GM21737 (cell line): ENCODE data around the gene BHLHE23.

ENCODE experiments used
- ATAC-seq: cut with Tn5 transposase; IDR thresholded peaks from one replicate; pipeline ENCODE4 v1.9.1; 2021; ENCODE audit warnings: mild to moderate bottlenecking, moderate library complexity; ENCODE audit not compliant: unreplicated experiment

BHLHE23 gene

DNA sequence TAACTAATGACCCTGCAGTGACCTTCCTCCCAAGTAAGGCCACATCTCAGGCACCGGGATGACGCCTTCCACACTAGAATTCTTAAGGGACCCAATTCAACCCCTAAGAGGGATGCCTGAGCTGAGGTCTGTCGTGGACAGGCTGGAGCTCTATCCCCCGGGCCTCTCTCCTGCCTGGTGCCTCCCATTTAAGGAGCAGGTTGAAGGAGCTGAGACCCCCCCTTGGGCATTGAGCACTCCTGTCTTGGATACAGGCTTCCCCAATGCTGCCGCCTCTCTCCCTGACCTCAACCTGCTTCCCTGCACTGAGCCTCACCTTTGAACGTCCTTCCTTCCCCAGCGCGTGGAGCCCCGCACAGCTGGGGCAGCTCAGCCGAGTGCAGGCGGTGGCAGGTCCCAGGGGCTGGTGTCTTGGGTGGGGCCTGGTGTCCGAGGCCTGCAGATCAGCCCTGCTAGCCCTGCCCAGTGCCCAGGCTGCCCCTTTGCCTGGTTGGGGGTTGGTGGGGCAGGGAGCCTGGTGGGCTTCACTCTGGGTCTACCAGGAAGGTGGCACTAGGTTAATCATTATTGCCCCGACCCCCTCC lies 19.9 kb upstream of the BHLHE23 start:
- ATAC-seq: no peak

DNA sequence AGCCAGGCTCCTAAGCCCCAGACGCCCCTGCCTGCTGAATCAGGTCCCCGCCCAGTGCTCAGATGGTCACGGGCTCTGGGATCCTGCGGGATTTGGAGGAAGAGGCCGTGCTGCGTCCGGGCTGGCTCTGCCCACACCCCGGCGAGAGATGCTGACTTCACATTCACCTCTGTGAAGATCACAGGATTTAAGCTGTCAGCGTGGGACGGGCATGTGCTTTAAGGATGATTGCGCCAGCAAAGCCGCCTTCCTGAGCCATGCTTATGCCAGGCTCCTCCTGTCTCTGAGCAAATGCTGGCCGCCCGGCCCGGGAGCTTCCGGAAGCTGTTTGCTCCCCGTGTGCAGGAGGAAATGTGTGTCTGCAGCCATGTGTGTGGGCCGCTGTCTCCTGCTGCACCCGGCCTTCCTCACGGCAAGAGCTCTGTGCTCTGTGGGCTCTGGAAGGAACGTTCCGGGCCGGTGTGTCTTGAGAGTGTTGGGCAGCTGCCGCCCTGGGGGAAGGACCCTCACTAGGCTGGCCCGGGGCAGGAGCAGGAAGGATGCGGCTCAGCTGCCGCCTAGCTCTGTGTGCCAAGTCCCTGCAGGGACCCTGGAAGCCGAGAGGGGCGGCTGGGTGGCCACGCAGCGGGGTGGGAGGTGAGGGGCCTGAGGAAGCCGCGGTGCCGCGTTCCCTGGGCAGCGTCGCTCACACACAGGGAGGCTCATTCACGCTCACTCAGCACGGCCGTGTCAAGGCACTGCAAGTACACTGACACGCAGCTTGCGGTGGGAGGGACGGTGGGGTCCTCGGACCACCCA lies 19.0 kb upstream of the BHLHE23 start:
- ATAC-seq: no peak

DNA sequence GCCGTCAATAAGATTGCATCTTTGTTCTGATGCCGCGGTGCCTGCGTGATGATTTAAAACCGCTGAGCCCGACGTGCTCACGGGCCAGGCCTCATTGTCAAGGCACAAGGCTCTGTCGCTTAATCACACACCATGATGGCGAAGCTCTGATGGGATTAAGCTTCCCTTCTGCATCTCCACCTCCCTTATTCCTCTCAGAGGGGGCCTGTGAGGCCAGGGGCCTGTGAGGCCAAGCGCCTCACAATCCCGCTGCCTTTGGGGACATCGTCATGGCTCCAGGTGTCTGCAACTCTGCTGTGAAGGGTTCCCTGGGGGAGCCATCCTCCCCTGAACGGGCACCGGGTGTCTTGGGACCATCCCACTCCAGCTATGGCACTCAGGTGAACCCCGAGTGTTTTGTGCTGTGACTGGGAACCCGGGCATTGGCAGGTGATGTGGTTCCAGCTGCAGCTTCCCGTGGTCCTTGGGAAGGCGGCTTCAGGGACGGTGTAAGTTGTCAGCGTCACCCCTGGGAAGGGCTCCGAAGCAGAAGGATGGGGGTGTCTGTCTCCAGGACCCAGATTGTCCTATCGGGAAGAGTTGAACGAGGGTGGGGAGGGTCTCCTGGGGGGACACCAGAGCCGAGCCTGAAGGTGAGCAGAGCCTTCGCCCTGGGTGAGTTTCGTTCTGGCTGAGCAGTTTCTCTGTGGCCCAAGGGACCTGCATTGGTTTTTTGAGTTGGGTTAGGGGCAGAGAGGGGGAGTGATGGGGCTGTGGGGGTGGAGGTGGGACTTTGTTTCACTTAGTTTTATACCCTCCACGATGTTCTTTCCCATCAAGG lies 18.0 kb upstream of the BHLHE23 start:
- ATAC-seq: no peak

DNA sequence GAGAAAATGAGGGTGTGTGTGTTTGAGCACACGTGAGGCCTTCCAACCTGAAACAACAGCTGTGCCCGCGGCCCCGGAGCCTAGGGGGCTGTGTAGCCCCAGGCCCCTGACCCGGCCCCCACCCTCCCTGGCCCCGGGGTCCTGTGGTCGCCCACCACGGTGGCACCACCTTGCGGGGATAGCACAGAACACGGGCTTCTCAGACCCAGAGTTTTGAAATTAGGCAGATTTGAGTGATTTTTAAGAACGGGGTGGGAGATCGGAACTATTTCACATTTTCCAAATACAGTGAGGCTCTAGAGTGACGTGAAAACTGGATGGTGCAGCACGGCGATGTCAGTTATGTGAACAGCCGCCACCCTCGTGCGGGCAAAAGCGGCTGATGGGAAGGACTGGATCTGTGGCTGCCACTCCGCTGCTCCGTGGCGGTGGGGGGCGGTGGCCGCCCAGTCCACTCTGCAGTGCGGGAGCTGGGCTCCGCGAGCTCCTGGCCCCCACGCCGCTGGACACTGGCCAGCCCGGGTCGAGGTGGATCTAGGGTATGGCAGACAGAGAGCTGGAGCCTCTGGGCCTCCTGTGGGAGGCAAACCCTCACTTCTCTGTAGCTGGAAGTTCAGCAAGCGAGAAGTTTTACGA lies 17.3 kb upstream of the BHLHE23 start:
- ATAC-seq: no peak

DNA sequence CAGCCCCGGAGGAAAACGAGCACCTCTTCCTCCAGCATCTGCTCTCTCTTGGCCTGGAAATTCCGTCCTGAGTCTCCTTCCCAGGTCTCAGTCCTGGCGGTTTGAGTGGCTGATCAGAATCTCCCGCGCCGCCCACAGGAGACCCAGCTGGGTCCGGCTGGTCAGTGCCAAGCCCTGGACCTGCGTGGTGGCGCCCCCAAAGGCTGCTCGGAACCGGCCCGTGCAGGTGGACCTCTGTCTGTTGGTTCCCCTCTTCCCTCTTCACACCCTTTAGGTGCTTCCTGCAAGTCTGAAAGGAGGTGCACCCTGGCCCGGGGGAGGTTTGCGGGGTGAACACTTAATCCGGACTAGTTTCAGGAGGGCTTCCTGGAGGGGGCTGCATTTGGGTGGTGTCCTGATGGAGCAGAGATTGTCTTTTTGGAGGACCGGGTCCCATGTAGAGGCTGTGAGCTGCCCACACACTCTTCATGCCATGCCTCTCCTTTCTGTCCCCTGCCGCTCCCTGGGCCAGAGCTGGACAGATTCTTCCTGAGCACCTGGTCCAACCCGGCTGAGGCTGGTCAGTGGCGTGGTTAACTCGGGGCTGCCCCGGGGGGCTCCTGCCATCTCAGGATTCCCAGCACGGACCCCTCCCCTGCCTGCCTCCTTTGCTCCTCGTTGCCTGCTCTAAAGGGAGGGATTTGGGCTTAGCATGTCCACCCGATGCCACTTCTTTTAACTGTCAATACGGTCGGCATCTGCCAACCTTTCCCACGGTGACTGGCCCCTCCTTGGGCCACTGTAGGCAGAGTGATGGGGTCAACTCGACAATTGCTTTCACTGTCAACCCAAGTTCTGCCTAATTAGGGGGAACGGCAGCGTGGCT lies 16.5 kb upstream of the BHLHE23 start:
- no peak for ATAC-seq

DNA sequence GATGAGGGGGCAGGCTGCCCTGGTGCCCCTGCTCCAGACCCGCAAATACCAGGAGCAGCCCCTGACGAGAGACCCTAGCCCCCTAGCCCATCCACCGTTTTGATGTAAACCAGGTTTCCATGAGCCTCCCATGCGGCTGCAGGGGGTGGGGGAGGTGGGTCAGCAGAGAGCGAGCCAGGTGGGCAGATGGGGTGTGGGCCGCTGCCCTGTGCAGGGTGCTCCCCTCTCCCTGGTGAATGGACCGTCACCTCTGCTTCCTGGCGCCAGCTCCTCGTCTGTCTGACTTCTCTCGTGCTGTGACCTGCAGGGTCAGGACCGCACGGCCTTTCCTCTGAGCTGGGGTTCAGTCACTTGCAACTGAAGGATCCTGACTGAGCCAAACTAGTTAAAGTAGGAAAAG lies 15.7 kb upstream of the BHLHE23 start:
- no peak for ATAC-seq

DNA sequence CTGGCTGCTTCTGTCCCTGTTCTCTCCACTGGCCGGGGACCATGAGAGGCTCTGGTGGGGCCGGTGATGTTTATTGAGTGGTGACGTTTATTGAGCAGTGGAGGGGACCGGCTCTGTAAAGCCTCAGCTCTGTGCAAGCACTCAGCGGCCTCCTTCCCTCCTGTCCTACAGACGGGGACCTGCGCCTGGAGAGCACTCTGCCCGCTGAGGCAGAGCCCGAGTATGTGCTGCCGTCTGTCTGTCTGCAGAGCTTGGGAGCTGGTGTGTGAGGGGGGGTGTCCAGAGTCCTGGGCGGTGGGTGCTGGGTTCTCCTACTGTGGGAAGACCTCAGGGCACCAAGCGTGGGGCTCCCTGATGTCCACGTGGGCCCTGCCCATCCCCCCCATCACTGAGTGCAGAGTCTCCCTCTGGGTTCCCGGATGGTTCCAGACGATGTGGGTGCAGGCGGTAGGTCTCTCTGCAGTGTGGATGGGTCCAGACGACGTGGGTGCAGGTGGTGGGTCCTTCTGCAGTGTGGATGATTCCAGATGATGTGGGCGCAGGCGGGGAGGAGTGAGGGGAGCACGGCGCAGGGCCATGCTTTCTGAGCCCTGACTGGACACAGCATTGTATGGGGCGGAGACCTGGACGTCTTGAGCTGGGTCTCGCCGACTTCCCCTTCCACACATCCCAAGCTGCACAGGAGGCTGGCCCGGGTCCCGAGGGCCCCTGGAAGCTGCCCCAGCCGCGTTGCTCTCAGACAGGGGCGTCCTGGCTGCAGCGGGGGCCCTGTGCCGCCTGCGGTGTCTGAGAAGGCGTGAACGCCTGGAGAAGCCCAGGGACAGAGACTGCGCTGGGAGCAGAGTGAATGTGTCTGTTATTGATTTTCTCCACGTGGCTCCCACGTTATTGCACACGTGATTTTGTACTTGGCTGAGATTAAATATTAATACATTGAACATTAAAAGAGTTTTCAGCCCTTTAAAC lies 14.9 kb upstream of the BHLHE23 start:
- ATAC-seq: no peak

DNA sequence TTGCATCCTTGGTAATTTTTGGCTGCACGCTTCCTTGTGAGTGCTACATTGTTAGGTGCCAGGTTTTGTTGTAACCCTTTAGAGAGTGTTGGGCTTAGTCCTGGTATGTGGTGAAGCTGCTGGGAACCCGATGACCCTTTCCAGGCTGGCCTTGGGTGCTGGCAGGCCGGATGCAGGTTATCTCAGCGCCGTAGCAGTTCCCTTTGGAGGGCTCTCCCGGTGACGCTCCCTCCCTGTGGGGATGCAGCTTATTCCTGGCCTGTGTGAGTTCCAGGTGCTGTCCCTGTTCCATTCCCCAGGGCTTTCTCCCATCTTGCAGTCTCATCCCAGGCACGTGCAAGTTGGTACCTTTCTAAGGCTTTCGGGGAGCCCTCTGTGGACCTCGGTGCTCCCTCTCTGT lies 13.9 kb upstream of the BHLHE23 start:
- no peak for ATAC-seq

DNA sequence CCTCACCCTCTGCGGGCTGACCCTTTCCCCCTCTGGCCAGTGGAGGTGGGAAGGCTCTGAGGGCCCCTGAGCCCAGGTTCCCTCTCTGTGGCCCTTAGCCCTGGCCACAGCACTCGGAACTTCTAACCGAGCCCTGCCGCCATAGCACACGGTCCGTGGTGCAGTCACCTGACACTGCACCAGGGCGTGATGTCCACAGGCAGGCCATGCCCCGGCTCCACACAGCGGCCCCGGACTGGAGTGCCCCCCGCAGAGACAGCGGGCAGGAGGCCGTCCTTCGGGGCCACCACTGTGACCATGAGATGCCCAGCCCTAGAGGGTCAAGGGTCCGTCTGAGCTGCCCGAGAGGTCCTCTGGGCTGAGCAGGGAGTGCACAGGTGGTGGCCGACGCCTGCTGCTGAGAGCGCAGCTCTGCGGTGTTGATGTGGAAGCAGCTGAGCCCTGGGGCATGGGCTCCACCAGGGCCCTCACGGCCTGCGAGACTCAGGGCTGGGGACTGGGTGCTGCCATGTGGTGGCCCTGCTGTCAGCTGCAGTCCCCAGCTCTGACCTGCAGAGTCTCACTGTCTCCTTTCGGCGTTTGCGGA lies 11.2 kb upstream of the BHLHE23 start:
- ATAC-seq: no peak

DNA sequence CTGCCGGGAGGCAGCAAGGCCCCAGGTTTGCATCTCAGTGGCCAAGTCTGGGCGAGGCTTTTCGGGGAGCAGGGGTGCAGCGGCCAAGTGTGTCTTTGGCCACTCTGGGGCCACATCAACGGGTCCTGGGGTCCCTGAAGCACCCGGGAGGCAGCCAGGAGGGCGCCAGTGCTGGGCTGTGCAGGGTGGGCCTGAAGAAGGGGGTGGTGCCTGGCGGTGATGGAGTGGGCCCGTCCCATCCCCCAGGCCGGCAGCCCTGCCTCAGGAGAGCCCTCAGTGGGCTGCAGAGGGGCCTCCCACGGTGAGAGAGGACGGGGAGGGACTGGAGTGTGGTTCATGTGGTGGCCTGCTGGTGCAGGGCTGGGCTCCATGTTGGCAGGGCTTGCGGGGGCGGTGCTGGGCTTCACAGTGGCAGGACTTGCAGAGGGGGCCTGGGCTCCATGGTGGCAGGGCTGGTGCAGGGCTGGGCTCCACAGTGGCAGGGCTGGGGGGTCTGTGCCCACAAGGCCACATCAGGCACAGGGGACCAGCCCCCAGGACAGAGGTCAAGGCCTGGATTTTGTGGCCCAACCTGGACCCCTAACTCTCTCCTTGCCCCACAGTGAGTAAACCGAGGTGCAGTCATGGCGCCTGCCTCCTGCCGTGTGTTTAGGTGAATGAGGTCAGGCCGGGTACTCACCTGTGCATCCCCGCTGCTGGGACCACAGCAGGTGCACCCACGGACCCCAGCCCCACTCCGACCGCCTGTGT lies 10.5 kb upstream of the BHLHE23 start:
- no peak for ATAC-seq

DNA sequence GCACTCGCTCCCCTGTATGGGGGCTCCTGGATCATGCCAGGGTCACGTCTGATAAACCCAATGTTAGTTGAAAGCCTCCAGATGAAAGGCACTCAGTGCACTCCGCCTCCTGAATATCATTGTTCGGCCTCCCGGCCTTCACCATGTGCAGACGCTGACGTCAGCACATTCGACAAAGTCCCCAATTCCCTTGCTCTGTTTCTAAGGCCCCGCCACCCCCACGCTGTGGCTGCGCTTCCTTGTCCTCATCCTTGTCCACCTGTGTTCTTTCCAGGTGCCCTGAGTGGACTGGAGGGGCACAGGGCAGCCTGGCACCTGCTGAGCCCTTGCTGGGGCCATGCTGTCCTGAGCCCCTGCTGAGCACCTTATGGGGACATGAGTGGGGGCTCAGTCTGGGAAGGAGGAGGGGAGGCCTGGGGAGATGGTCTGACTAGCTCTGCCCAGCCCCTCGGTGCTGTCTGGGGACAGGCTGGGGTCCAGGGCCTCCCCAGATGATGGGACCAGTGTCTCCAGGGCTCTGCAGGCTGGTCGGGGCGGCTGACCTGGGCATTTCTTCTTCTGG lies 9.8 kb upstream of the BHLHE23 start:
- ATAC-seq: no peak

DNA sequence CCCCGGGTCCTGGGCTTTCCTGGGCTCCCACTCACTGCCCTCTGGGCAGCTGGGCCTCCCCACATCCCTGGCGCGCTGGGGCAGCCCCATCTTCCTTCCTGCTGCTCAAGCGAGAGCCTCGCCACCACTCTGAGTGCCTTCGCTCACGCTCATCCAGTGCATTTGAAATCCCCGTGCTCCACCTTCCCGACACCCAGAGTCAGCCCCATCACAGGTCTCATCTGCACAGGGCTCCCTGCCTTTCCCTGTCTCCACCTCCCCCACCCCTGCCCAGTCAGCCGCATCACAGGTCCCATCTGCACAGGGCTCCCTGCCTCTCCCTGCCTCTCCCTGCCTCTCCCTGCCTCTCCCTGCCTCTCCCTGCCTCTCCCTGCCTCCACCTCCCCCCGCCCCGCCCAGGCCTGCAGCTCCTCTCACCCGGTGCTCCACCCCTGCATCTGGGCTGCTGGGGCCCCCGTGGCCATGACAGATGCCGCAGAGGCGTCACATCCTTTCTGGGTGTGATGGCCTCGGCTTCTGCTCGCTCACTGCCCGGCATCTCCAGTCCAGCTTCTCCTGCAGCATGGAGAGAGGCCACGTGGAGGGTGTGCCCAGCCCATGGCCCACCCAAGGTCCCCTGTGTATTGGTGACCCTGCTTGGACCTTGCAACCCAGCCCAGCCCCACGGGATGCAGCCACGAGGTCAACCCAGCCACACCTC lies 9.0 kb upstream of the BHLHE23 start:
- ATAC-seq: no peak

DNA sequence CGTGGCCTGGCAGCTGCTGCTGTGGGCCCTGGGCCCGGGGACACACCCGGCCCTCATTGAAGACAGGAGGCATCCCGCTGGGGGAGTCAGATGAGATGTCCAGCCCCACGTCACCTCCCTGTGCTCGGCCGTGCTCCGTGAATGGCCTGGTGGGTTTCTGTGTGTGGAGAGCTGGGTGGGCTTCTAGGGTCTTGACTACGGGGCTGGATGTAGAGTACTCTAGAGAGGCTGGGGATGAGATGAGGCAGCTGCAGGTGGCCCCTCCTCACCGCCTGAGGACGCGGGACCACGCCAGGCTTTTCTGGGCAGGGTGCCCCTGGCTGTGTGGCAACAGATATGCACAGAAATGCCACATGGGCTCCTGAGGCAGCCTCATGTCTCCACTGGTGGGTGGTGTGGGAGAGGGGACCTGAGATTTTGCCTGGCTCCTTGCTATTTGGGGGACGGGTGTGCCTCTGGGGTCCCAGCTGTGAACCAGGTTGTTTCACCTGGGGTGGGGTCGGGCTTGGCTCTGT lies 8.4 kb upstream of the BHLHE23 start:
- no peak for ATAC-seq

DNA sequence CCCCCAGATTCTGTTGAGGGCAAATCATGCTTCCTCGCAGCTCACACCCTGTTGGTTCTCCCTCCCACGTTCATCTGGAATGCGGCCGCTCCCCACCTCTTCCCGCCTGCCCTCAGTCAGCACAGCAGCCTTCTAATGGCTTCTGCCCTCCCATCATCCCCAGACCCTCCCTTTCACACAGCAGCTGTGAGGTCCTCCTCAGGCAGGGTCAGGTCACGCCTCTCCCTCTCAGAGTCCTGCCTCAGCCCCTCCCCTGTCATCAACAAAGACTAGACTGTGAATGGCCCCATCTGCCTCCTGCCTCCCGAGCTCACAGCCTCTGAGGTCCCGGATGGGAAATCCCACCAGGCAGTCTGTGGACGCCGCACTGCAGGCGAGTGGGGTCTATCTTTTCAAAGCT lies 7.9 kb upstream of the BHLHE23 start:
- no peak for ATAC-seq

DNA sequence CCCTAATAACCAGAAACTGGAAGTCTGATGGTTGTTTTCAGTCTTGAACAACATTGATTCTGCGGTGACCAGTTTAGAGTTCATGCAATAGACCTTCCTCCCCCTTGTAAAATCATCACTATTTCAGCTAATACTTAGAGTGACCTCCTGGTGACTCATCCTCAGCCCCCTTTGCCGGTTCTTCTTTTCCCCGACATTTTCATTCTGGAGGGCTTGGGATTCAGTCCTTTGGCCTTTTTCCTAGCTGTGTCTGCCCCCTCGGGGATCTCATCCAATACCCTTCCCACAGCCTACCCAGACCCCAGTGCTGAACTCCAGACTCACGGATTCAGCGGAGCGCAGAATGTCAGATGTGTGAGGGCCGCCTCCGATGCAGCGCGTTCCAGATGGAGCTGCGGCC lies 7.5 kb upstream of the BHLHE23 start:
- no peak for ATAC-seq

DNA sequence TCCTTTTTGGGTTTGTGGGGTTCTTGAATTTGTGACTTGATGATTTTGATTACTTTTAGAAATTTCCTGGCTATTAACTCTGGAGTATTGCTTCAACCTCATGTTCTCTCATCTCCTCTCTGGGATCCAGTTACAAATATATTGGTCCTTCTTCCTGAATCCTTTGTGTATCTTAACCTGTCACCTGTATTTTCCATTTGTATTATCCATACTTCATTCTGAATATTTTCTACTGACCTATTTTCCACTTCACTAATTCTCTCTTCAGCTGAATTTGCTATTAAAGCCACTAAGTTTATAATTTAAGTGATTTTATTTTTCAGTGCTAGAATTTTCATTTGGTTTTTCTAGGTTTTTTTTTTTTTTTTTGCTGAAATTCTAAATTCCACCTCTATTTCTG lies 6.4 kb upstream of the BHLHE23 start:
- ATAC-seq: no peak

DNA sequence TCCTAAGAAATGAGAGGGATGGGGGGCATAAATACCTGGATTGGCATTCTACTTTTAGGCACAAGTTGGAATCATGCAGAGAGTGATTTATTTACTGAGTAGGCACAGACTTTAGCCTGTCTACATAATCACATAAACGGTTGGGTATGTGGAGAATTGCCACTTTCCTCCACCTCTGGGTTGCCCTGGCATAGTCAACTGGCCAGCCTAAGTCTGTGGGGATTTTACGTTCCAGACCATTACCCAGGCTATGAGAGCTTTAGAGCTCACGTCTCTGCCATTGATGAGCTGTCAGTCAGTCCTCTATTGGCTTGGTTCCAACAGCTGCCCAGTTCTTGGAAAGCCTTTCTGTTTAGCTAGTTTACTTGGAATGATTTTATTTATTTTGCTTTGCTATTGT lies 5.0 kb upstream of the BHLHE23 start:
- ATAC-seq: no peak
